Stimulated activated CD8-positive, alpha-beta memory T cell treated with anti-CD3 and anti-CD28 coated beads, Interleukin-4, amount 100 ng/mL, for 48 hours (primary cell): ENCODE data around the gene BANP.
"Not testable (repeated sequence)": the region's sequence is repeated elsewhere in the genome, so short reads cannot be mapped to it uniquely, and the experiment has no call there.

ENCODE experiments used
- DNase-seq: peaks from one replicate; pipeline ENCODE4 v3.0.0-alpha.2; 2020

BANP gene

DNA sequence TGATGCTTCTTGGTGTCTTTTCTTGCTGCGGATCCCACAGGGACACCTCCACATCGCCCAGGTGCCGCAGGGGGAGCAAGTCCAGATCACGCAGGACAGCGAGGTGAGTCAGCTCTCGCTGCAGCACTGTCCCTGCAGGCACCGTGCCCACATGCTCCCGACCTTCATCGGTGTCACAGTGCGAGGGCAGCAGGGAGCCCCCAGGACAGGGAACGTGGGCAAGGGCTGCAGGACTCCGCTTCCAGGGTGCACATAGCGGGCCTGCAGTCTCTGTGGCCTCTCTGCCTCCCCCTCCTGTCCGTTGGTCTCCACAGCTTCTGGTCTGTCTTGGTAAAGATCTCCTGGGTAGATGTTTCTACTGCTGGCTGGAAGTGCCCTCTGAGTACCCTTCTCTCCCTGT, 84.1 kb downstream of the BANP start:
- DNase-seq: no peak

- not testable (repeated sequence) for DNase-seq
Measured at GRCh38 chr16:88035884-88036639, 84.8 kb downstream of the BANP start.

GRCh38 chr16:88036640-88036996, 85.4 kb downstream of the BANP start:
- not testable (repeated sequence) for DNase-seq

- not testable (repeated sequence) for DNase-seq
Measured at GRCh38 chr16:88037359-88037758, 86.1 kb downstream of the BANP start.

GRCh38 chr16:88037876-88038525, 86.8 kb downstream of the BANP start:
- DNase-seq: not testable (repeated sequence)

DNA sequence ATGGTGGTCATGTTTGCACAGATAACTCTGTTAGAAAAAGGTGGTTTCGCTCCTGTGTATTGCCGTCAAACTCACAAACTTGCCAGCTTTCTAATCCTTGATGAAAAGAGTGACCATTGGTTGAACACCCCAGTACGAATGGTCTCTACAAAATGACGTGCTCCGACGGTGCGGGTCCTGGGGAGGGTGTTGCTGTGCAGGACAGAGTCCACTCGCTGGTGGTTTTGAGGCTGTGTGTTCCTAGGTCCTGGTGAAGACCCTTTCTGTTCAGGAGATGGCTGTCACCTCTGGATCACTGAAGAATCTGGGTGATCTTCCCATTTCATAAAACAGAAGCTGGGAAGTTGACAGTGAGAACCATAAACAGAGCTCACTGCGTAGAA, 87.3 kb downstream of the BANP start:
- DNase-seq: not testable (repeated sequence)

GRCh38 chr16:88039591-88039990, 88.4 kb downstream of the BANP start:
- no peak for DNase-seq

- DNase-seq: not testable (repeated sequence)
Measured at GRCh38 chr16:88040196-88040876, 89.1 kb downstream of the BANP start.

DNA sequence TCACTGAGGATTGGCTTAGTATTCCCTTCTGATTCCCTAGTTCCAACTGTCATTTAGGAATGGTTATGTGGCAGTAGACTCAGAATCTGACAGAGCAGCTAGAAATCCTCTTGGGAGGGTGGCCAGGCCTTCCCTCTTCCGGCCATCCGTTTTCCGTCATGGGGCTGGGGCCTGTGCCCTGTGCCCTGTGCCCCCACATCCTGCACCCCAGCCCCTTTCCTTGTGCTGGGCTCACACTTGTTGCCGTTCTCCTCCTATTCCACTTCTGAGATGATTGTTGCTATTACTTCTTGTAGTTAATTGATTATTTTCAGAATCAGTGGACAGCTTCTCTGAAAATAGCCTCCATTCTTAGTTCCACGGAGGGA, 89.6 kb downstream of the BANP start:
- DNase-seq: not testable (repeated sequence)

DNA sequence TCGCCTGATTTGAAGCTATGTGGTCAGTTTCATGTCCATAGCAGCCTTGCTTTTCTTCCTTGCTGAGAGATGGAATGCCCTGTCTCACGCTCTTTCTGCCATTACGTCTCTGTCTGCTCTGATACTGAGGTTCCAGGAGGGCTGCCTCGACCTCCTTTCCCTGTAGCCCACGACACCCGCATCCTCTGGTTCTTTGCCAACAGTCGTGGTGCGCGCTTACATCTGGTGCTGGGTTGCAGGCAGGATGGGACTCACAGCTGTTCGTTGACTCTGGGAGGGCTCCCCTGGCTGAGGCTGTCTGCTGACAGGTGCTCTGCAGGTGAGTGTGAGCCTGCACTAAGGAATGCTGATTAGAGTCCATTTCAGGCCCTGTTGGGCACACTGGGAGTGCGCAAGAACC, 90.3 kb downstream of the BANP start:
- DNase-seq: not testable (repeated sequence)

- DNase-seq: not testable (repeated sequence)
Measured at GRCh38 chr16:88041986-88042562, 90.8 kb downstream of the BANP start.

DNA sequence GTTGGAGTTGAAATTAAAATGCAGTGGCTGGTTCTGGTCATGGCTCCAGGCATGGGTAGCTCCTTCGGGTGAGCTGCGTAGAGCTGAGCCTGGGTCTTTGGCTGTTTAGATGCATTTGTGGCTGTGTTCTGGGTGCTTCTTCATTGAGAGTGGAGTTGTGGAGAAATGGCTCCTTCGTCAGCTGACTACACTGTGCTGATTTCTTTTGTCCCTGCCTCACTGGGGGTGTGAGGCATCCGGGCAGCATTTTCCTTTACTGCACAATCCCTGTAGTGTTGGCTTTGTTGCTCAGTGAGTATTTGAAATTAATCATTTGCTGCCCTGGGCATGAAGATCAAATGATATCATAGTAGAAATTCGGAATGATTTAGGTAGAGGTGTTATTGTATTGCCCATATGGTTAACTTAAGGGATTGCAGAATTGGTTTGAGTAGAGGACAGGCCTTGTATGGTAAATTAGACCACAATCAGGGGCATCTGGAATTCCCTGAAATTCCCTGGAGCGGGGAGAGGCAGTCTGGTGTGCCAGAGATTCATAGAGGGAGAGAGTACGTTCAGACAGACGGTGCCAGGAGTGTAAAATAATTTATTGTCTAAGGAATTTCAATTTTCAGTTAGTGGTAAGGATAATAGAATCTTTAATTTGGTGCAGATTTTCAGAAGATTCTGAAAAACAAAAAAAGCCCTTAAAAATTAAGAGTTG, 92.1 kb downstream of the BANP start:
- DNase-seq: not testable (repeated sequence)

- DNase-seq: not testable (repeated sequence)
Measured at GRCh38 chr16:88044121-88044581, 92.9 kb downstream of the BANP start.

- not testable (repeated sequence) for DNase-seq
Measured at GRCh38 chr16:88045361-88045760, 94.1 kb downstream of the BANP start.

DNA sequence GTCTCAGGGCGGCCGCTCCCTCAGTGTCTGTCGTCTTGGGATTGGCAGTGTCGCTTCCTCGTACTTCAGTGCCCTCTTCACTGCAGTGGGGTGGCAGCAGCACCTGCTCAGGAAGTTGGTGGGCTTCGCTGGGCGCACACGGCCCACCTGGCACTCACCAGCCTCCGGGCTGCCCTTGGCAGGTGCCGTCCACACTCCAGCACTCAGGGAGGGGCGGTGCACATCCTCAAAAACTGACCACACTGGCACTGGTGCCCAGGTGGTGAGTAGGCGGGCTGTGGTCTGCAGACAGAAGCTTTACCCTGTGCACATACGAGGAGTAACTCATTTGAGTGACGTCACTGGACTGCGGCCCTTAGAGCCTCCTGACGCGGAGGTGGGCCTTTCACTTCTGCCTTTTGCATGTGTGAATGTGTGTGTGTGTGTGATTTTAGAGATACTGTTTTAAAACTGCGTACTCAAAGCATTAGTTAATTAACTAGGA, 94.6 kb downstream of the BANP start:
- no peak for DNase-seq

- no peak for DNase-seq
Measured at GRCh38 chr16:88047462-88047861, 96.2 kb downstream of the BANP start.

GRCh38 chr16:88048985-88049384, 97.8 kb downstream of the BANP start:
- DNase-seq: no peak

GRCh38 chr16:88049561-88050545, 98.6 kb downstream of the BANP start:
- no peak for DNase-seq

DNA sequence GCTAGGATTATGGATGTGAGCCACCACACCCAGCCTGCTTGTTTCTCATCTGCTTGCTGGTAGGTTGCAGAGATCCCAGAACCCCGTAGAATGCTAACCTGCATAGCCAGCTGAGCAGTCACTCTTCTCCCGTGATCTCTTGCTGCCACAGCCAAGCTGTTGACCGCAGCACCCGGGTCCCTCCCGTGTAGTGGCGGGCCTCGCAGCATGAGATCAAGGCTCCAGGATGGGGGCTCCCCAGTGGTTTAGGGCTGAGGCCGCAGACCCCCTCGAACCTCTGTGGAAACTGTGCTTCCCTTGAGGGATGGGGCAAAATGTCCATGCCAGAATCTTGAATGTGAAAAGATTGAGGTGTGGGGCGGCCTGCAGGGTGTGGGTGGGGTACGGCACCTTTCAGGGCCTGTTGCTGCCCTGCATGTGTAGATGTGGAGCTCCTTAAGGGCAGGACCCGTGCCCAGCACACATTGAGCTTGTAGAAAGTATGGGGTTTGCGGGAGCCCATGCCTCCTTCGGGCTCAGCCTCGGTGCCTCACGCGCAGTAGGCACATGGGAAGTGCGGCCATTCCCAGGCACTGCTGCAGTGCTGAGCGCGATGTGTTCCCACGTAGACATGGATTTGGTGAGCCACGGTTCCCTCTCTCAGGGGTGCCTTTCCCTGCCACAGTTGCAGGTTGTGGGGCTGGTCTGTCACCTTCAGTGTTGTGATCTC, 99.9 kb downstream of the BANP start:
- no peak for DNase-seq

DNA sequence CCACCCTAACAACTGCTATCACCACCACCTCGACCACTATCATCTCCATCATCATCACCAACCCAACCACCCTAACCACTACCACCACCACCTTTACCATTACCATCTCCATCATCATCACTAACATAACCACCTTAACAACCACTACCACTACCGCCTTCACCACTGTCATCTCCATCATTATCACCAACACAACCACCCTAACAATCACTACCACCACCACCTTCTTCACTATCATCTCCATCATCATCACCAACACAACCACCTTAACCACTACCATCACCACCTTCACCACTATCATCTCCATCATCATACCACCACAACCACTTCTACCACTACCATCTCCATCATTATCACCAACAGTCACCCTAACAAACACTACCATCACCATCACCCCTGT, 101.4 kb downstream of the BANP start:
- no peak for DNase-seq

- not testable (repeated sequence) for DNase-seq
Measured at GRCh38 chr16:88053479-88053878, 102.2 kb downstream of the BANP start.
